GM19452 (cell line): ENCODE results near the gene CASP9.
"Not testable (repeated sequence)": the region's sequence is repeated elsewhere in the genome, so short reads cannot be mapped to it uniquely, and the experiment has no call there.

ENCODE experiments used
- ATAC-seq: cut with Tn5 transposase; IDR thresholded peaks from one replicate; pipeline ENCODE4 v1.9.1; 2021; ENCODE audit not compliant: unreplicated experiment

Gene CASP9

DNA sequence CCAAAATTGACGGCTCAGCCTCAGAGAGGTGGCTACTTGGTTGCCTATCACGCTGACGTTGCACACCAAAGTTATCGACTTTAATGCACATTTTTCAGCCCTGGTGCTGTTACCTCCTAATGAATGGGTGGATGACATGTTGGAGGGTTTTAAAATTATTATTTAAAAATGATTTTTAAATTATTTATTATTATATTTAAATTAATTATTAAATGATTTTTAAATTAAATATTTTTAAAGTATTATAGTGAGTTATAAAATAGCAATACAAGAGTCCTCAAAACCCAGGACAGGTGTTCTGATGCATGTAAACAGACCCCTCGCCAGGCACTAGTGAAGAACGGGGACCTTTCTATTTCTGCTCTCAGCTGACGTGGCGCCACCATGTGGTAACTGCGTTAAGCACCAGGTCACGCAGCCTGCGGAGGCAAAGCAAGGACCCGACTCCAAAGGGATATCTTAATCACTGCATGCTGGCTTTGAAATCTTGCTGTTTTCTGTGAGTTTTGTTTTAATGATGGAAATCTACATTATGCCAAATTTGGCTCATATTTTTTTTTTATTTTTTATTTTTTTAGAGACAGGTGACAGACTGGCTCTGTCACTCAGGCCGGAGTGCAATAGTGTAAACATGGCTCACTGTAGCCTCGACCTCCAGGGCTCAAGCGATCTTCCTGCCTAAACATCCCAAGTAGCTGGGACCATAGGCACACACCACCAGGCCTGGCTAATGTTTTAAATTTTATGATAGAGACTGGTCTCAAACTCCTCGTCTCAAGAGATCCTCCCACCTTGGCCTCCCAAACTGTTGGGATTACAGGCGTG lies 22.6 kb downstream of the CASP9 start:
- ATAC-seq: no peak

DNA sequence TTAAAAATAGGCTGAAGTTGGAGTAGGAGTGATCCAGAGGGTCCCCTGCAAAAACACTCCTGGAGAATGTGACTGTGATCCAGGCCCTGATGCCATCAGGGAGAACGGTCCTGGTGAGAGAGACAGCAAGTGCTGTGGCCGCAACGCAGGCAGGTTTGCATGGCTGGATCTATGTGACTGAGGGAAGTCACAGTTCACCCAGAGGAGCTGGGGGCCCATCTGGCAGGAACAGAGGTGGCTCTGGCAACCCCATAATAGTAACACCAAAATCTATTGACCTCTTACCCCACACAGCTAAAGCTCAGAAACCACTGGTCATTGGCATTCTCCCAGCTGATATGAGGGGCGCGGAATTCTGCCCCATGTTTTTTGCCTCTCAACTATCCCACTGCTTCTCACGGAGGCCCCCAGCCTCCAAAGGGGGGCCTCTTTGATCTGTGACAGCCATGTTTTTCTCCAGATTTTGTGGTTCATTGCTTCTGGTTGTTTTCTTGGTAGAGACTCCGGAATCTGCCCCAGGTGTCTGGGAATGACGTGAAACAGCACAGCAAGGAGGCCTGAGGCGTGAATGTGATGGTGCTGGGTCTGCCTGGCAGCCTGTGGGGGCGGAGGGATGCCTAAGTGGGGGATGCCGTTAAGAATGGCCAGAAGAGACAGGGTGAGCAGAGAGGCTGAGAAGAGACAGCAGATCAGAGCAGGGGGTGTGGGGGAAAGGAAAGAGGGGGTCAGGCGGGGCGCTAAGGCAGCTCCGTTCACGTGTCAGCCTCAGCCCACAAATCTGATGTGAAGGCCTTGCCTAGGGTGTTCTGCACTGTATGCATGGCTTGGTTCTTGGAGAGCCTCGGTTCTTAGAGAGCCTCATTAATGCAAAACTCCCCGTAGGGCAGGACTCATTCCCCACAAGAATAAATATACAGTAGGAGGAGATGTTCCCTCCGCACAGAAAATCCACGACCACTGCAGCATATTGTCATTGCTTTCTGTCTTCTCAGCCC lies 23.5 kb downstream of the CASP9 start:
- ATAC-seq: no peak

DNA sequence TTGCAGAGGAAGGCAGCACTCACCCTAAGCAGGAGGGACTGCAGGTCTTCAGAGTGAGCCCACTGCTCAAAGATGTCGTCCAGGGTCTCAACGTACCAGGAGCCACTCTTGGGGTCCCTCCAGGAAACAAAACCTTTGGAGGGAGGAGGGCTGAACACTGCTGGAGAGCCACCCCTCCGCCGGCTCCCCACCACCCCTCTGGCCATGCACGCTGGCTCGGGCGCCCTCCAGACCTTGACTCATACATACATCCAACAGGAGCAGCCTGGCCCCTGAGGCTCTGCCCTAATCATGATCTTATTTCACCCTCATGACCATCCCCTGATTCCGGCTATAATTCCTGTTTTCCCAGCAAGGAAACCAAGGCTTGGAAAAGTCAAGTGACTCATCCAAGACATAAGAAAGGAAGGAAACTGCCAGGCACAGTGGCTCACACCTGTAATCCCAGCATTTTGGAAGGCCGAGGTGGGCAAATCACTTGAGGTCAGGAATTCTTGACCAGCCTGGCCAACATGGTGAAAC lies 30.1 kb downstream of the CASP9 start:
- ATAC-seq: no peak

DNA sequence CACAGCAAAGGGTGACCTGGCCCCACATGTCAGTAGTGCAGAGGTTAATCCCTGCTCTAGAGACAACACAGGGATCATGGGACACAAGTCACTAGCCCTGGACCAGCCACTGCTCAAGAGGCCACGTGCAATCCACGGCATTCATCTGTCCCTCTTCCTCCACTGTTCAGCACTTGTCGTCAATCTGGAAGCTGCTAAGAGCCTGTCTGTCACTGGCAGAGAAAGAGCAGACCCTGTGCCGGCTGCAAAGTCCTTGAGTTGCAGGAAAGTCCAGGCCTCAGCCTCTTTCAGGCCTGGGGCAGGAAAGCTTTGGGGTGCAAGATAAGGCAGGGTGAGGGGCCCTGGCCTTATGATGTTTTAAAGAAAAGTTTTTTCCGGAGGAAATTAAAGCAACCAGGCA lies 31.4 kb downstream of the CASP9 start:
- ATAC-seq: no peak

DNA sequence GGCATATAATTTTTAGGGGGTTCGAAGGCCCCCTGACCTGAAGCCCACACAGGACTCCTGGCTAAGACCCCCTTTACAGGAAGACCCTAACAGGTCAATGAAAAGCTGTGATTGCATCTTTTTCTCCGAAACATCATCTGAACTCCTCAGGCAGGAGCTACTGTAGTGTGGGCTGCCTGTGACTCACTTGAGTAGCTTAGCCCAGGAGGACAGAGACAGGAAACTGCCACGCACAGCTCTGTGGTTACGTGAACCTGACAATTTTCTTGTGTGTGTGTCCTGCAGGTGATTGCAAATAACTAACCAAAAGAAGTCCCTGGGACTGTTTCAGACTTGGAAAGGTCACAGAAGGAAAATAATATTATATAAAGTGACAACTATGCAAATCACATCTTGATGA lies 33.0 kb downstream of the CASP9 start:
- not testable (repeated sequence) for ATAC-seq

DNA sequence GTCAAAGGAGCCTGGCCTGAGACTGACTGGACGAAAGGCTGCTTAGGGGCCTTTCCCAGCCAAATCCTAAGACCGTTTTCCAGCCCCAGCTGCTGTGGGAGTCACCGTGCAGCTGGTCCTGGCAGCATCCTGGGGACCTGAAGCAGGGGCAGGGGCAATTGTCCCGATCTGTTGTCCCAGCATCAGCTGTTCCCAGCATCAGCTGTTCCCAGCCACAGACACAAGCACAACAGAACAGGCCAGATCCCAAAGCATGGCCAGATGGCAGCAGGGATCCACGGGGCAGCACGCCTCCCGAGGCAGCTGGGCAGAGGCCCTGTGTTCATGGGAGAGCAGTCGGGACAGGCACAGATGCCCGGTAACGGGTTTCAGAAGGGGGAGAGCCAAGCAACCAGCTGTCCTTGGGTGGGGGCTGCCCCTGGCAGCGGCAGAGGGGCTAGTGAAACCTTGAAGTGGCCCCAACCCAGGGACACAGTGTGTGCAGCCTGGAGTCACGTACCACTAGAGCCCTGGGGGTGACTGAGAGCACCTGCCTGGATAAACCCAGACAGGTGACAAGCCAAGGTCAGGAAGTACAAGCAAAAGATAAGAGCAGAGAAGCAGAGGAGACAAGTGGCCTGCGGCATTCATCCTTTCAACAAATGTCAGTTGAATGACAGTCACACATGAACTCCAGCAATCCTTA lies 34.8 kb downstream of the CASP9 start:
- ATAC-seq: no peak

DNA sequence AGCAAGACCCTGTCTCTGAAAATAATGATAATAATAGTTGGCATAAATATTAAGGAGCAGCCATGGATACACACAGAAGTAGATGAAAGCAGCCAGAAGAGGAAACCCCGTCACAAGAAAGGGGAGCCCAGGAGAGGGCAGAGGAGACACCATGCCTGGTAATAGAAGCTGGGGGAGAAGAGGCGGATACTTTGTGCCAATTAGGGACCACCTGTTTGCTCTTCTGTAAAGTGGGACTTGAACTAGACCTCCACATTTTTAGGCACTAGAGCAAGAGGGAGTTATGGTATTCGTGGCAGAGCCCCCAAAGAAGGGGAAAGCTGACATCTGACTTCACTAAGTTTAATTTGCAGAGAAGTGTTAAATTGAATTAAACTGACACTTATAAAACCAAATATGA lies 35.6 kb downstream of the CASP9 start:
- ATAC-seq: no peak

DNA sequence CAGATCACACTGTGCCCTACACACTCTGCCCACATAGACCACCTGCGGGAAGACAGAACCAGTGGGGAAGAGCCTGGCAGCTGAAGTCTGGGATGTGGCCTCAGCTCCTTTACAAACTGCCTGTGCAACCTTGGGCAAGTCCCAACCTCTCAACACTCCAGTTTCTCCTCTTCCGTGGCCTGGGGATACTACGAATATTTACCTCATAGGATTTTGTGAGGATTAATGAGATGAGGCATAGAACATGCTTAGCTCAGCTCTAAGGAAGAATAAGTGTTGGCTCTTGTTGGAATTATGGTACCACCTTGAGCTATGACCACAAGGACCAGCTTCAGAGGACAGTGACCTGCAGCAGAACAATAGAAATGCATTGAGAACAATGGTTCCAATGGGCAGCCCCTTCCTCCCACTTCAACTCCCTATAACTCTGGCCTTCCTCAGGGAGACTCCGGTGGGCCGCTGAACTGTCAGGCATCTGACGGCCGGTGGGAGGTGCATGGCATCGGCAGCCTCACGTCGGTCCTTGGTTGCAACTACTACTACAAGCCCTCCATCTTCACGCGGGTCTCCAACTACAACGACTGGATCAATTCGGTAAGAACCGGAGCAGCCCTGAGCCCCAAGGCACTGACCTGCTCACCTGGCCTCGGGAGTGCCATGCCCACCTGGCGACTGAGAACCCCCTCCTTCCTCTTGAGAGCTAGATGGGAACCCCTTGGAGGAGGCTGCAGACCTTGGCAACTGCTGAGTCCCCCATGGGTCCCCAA lies 37.0 kb downstream of the CASP9 start:
- ATAC-seq: not testable (repeated sequence)

DNA sequence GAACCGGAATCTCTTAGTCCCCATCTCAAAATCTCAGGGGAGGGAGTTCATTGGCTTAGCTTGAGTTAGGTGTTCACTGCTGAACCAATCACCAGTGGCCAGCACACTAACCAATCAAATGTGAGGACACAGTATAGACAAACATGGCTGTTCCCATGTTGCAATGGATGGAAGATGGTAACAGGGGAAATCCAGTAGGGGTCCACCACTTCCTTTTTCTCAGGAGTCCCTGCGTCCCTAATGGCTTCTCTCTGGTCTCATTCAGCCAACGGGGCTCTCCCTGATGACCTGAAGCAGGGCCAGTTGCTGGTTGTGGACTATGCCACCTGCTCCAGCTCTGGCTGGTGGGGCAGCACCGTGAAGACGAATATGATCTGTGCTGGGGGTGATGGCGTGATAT lies 38.4 kb downstream of the CASP9 start:
- ATAC-seq: no peak

DNA sequence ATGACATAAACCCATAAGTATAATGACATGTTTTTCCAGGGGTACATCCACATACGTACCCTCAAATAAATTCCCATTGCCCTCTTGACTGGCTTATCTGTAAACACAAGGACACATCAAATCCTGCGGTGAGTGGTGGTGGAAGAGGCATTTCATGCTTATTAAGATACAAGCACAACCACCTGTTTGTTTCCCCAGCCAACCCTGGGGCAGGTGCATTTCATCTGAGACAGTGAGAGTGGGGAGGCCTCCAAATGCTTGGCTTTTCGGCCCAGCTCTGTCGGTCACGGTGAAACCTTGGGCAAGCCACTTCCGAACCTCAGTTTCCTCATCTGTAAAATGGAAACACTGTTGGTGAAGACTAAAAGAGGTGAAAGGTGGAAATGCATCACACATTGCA lies 39.6 kb downstream of the CASP9 start:
- not testable (repeated sequence) for ATAC-seq

DNA sequence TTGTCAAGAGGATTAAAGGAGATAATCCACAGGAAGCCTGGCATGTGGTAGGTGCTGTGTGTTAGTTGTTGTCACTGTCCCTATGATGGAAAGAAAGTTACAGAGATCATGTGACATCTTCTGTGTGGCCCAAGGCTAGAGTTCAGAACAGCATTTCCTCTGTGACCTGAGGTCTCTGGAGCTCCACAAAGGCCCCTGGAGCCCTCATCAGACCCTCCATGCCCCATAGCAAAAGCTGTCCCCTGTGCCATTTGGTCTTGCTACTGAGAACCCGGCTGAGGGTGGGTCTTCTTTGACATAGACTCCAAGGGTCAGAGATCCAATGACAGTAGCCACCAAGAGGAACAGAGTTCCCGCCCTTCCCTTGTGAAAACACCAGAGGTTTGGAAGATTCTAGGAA lies 40.0 kb downstream of the CASP9 start:
- no peak for ATAC-seq

DNA sequence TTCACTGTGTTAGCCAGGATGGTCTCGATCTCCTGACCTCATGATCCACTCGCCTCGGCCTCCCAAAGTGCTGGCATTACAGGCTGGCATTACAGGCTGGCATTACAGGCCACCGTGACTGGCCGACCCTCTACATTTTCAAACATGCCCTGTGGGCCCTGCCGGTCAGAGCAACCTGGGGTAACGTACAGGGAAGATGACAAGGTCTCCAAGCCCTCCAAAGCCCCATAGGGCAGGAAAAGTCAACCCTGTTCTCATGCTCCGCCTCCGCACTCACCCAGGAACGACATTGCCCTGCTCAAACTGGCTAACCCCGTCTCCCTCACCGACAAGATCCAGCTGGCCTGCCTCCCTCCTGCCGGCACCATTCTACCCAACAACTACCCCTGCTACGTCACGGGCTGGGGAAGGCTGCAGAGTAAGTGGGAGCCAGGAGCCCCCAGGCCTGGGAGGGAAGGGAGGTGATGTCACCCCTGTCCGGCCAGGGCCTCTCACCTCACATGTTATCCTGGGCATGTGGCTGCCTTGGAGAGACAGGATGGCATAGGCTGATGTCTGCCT lies 41.0 kb downstream of the CASP9 start:
- ATAC-seq: not testable (repeated sequence)

DNA sequence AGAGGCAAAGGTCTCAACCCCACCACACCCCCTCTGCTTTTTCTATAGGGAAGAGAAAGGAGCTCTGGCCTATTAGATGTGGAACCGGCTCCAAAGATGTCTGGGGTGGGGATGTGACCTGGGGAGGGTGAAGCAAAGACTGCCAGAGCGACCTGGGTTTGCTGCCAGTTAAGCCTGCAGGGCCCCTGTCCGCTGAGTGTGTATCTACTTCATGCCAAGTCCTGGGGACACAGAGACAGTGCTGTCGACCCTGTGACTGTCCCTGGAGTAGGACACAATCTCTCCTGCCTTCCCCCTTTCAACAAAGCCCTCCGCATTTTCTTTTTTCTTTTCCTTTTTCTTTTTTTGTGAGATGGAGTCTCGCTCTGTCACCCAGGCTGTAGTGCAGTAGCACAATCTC lies 41.6 kb downstream of the CASP9 start:
- not testable (repeated sequence) for ATAC-seq

DNA sequence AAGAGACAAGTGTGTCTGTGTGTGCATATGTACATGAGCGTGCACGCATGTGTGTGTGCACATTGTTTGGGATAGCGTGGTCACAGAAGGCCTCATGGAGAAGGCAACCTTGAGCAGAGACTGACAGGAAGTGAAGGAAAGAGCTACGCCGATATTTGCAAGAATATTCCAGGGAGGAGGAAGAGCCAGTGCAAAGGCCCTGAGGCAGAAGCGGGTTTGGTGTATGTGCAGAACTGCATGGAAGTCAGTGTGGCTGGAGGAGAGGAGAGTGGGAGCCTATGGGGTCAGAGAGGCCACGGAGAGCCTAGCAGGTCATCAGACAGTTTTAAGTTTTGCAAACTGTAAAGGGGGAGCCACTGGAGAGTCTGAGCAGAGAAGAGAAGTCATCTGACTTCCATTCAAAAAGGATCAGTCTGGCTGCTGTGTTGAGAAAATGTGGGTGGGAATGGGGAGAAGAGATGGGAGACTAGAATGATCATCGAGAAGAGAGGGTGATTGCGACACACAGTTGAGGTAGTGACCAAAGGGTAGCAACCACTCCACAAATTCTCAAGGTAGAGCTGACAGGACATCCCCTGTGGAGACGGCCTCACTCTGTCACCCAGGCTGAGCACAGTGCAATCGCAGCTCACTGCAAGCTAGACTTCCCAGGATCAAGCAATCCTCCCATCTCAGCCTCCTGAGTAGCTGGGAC lies 44.2 kb downstream of the CASP9 start:
- ATAC-seq: no peak

DNA sequence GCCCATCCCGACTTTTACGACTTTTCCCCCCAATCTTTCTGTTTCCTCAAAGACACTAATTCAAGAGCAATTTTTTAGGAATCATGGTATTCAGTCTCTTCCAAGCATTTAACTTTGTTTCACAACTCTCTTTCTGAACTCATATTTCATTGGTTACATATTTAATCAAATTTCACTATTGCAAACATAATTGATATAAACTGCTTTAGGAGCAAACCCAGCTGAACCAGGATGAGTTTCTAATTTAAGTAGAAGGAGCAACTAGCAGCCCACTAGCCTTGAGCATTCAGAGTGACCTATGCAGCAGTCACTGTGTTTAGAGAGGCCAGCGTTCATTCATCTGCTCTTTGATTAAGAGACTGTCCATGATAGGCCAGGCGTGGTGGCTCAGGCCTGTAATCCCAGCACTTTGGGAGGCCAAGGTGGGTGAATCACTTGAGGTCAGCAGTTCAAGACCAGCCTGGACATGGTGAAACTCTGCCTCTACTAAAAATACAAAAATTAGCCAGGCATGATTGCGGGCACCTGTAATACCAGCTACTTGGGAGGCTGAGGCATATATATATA lies 46.3 kb downstream of the CASP9 start:
- ATAC-seq: no peak

DNA sequence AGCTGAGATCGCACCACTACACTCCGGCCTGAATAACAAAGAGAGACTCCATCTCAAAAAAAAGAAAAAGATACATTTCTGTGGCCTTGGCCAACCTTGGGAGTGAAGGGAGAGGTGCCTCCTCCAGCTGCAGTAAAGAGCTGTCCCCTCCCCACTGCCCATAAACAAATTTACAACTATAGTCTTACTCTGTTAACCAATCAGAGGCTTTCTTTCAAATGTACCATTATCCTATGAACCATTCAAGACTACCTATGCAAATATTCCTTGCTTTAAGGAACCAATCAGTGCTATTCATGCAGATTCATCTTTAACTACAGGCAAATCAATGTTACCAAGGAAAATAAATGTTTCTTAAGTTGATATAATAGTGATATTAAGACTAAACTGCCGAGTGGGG lies 47.1 kb downstream of the CASP9 start:
- ATAC-seq: no peak

DNA sequence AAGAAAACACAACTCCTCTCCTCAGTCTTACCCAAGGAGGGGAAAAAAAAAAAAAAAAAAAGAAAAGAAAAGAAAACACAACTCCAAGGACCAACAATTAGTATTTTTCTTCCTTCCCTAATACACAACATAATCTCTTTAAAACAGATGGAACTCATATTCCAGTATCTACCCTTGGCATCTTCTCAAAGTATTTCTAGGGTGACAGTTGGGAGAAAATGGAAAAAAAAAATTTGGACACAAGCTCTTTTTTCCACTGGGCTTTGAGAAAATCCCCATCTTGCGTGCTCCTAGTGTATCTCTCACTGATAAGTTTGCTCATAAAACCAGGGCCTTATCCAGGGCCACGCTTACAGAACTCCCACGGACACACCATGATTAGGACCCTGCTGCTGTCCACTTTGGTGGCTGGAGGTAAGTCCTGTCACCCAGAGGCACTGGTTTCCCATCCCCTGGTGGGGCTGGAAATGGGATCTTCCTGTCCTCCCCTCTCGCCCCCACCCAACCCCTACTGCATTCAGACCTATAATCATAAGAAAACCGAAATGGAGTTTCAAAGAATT lies 48.2 kb downstream of the CASP9 start, which contains the start of gene CELA2B:
TSS of gene CELA2B (plus strand) at position 353 of the 563 bp plus-strand sequence. CDS start at position 375, 22 bp downstream.
- no peak for ATAC-seq

DNA sequence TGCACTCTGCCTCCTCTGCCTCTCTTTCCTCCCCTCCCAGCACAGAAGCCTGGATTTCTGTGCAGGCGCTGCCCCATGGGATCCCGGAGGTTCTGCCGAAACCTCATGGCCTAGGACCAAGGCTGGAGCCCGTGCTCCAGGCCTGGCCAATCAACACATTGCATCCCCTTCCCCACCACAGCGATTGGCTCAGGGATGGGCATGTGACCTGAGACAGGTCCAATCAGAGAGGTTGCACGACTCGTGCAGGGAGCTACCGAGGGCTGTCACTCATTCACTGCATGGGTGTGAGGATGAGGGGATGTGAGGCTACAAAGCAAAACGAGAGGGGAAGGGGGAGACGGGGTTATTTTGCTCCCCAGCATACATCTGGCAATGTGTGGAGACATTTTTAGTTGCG lies 51.4 kb downstream of the CASP9 start:
- ATAC-seq: no peak

DNA sequence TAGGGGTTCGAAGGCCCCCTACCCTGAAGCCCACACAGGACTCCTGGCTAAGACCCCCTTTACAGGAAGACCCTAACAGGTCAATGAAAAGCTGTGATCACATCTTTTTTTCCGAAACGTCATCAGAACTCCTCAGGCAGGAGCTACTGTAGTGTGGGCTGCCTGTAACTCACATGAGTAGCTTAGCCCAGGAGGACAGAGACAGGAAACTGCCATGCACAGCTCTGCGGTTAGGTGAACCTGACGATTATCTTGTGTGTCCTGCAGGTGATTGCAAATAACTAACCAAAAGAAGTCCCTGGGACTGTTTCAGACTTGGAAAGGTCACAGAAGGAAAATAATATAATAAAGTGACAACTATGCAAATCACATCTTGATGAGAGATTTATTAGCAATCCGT lies 52.3 kb downstream of the CASP9 start:
- not testable (repeated sequence) for ATAC-seq
